HepG2 (cell line): ENCODE results near the gene TUT7. TPM values are rescaled to one million over a fixed set of nuclear protein-coding genes. Genes with fewer than 3 reads are reported as not detected.

Experiments used
- ADNP ChIP-seq: sonication (generic); formaldehyde crosslinking; IDR thresholded peaks from 2 replicates; pipeline ENCODE4 v1.4.0; 2020; ENCODE audit warnings: missing genetic modification reagents
- ATM ChIP-seq: fragments of 450-650 bp; IDR thresholded peaks from 2 replicates; pipeline ENCODE4 v1.7.1; 2017; ENCODE audit warnings: mild to moderate bottlenecking, borderline replicate concordance
- CBX1 ChIP-seq: IDR thresholded peaks from one replicate; pipeline ENCODE4 v1.6.1; 2016; ENCODE audit warnings: antibody characterized with exemption, low read depth
- FOXA1 ChIP-seq, 2 experiments: fragments of 450-650 bp in 1 of 2; sonication (generic) in 1 of 2; formaldehyde crosslinking in 1 of 2; IDR thresholded peaks; 2 replicates each; pipeline versions ENCODE4 v1.4.0 to v1.6.1; 2016 to 2020; ENCODE audit warnings: missing genetic modification reagents in 1 of 2
- HMG20A ChIP-seq: IDR thresholded peaks from 2 replicates; pipeline ENCODE4 v1.6.1; 2016; ENCODE audit warnings: borderline replicate concordance
- HNRNPH1 ChIP-seq: fragments of 200-400 bp; formaldehyde crosslinking; optimal IDR thresholded peaks from 2 replicates; pipeline ENCODE3; 2017; ENCODE audit warnings: mild to moderate bottlenecking, low read depth, low read length
- KDM1A ChIP-seq: IDR thresholded peaks from 2 replicates; pipeline ENCODE4 v1.6.1; 2016; ENCODE audit warnings: missing compliant biosample characterization
- MTA3 ChIP-seq: sonication (generic); formaldehyde crosslinking; IDR thresholded peaks from 2 replicates; pipeline ENCODE4 v1.4.0; 2020; ENCODE audit warnings: missing genetic modification reagents
- PHF20 ChIP-seq: sonication (generic); formaldehyde crosslinking; IDR thresholded peaks from 2 replicates; pipeline ENCODE4 v1.5.0; 2020; ENCODE audit warnings: mild to moderate bottlenecking, missing genetic modification reagents
- TBL1XR1 ChIP-seq: fragments of 150-350 bp; IDR thresholded peaks from 2 replicates; pipeline ENCODE4 v1.6.1; 2014; ENCODE audit warnings: borderline replicate concordance, low read length; ENCODE audit not compliant: partially characterized antibody
- TSC22D2 ChIP-seq: sonication (generic); formaldehyde crosslinking; IDR thresholded peaks from 2 replicates; pipeline ENCODE4 v1.5.1; 2020; ENCODE audit warnings: missing genetic modification reagents, mild to moderate bottlenecking, borderline replicate concordance
- ZBTB7A ChIP-seq: sonication (generic); formaldehyde crosslinking; IDR thresholded peaks from 2 replicates; pipeline ENCODE4 v1.8.0; 2022; ENCODE audit warnings: mild to moderate bottlenecking, missing genetic modification reagents
- ZNF232 ChIP-seq: sonication (generic); formaldehyde crosslinking; IDR thresholded peaks from 2 replicates; pipeline ENCODE4 v1.4.0; 2020; ENCODE audit warnings: missing genetic modification reagents, borderline replicate concordance
- ZNF326 ChIP-seq: sonication (generic); formaldehyde crosslinking; IDR thresholded peaks from 2 replicates; pipeline ENCODE4 v1.4.0; 2020; ENCODE audit warnings: missing genetic modification reagents, borderline replicate concordance
- ZNF550 ChIP-seq: sonication (generic); formaldehyde crosslinking; IDR thresholded peaks from 2 replicates; pipeline ENCODE4 v1.4.0; 2020; ENCODE audit warnings: mild to moderate bottlenecking, missing genetic modification reagents, borderline replicate concordance
- ZNF713 ChIP-seq: sonication (generic); formaldehyde crosslinking; IDR thresholded peaks from 2 replicates; pipeline ENCODE4 v1.4.0; 2020; ENCODE audit warnings: mild to moderate bottlenecking, missing genetic modification reagents
- ZNF747 ChIP-seq: sonication (generic); formaldehyde crosslinking; IDR thresholded peaks from 2 replicates; pipeline ENCODE4 v1.8.1; 2023; ENCODE audit warnings: missing genetic modification reagents, mild to moderate bottlenecking, borderline replicate concordance
- polyA plus RNA-seq, 8 experiments: library from polyadenylated mRNA; depleted of rRNA in 3 of 8; stranded (reverse) in 7 of 8; unstranded in 1 of 8; fragments of >200 nt; fragmentation: Illumina TruSeq in 4 of 8; extraction: Trizol in 4 of 8; gene quantifications; 2 replicates each; pipeline versions ENCODE4 v1.2.1 to v1.2.3, GENCODE V29; 2011 to 2016; ENCODE audit warnings: low read depth in 4 of 8, missing spikeins in 1 of 8, mixed read lengths in 1 of 8; ENCODE audit not compliant: insufficient read depth in 1 of 8
- total RNA-seq, 5 experiments: library from RNA; depleted of rRNA; stranded (reverse); fragments of >200 nt; fragmentation: Illumina TruSeq; extraction: Trizol; gene quantifications; 2 replicates each; pipeline ENCODE4 v1.2.3, GENCODE V29; 2016; ENCODE audit warnings: low read depth in 1 of 5
- TF ChIP-seq, protein P1 (sequence below): sonication (generic); formaldehyde crosslinking; IDR thresholded peaks from 2 replicates; pipeline ENCODE4 v1.8.0; 2022; ENCODE audit warnings: mild to moderate bottlenecking, missing genetic modification reagents, moderate library complexity
- TF ChIP-seq, protein P2 (sequence below): sonication (generic); formaldehyde crosslinking; IDR thresholded peaks from 2 replicates; pipeline ENCODE4 v1.5.1; 2020; ENCODE audit warnings: mild to moderate bottlenecking, missing genetic modification reagents, moderate library complexity
- TF ChIP-seq, protein P3 (sequence below): sonication (generic); formaldehyde crosslinking; IDR thresholded peaks from 2 replicates; pipeline ENCODE4 v1.4.0; 2020; ENCODE audit warnings: missing genetic modification reagents, borderline replicate concordance

TUT7 gene
- total and polyA plus RNA-seq, 2 of the 13 experiments (the other 11 are each of a cell fraction or from before 2014, with no cell fraction given): 12.0 to 19.4 TPM

DNA sequence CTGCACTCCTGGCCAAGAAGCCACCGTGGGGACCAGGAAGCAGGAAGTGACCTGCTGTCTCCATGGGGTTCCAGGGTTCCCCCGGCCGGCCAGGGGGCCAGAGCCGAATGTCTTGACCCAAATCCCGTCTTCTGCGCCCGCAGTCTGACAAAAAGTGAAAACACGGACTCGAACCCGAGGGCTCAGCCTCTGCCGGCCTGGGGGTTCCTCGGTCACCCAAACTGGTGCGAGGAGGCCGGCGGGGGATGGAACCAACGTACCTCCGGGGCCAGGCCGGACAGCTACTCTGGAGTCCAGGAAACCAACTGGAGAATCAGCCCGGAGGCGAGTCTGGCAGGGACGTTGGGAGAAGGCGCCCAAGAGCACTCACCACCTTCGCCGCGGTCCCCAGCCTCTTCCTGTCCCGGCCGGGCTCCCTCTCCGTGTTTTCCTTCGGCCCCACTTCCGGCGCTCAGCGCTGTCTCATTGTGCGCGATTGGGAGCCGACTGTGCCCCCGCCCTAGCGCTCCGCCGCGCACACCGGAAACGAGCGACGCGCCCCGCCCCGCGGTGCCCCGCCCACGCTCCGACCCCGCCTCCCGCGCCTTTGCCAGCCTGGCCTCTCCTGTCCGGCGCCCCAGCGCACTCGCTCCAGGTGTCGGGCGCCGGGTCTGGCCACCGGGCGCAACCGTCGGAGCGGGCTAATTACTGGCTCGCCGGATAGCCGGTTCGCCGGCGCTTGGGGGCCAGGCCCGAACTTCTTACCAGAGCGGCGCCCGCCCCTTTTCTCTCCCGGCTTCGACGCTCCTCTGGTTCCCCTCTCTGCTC, at the start of gene TUT7 (continued):
- TF ChIP-seq FOXA1 (IDR thresholded peaks at IDR 0.05) (no peak), FOXA1 (CRISPR knock-in tag; IDR thresholded peaks at IDR 0.05) (0 out of 2 replicates have a peak, but pooled peaks have one; percentile 8), ZNF713 (CRISPR knock-in tag) (no peak), PHF20 (CRISPR knock-in tag) (peak; percentile 92), ATM (no peak), ZBTB7A (CRISPR knock-in tag) (no peak), TSC22D2 (CRISPR knock-in tag) (peak; percentile 56; the same call in 1 of the 2 replicates), TBL1XR1 (peak; percentile 38), ZNF326 (CRISPR knock-in tag) (no peak), ZNF550 (CRISPR knock-in tag) (no peak), ZNF747 (CRISPR knock-in tag) (peak; percentile 77), HMG20A (CRISPR knock-in tag) (no peak; the same call in 1 of the 2 replicates), HNRNPH1 (no peak), KDM1A (no peak), ZNF232 (peak; percentile 36; the same call in 1 of the 2 replicates), ADNP (CRISPR knock-in tag) (no peak), MTA3 (CRISPR knock-in tag) (no peak), CBX1 (no peak)
- TF ChIP-seq, protein P1, sequence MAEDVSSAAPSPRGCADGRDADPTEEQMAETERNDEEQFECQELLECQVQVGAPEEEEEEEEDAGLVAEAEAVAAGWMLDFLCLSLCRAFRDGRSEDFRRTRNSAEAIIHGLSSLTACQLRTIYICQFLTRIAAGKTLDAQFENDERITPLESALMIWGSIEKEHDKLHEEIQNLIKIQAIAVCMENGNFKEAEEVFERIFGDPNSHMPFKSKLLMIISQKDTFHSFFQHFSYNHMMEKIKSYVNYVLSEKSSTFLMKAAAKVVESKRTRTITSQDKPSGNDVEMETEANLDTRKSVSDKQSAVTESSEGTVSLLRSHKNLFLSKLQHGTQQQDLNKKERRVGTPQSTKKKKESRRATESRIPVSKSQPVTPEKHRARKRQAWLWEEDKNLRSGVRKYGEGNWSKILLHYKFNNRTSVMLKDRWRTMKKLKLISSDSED (CRISPR knock-in tag): no peak
- TF ChIP-seq, protein P2, sequence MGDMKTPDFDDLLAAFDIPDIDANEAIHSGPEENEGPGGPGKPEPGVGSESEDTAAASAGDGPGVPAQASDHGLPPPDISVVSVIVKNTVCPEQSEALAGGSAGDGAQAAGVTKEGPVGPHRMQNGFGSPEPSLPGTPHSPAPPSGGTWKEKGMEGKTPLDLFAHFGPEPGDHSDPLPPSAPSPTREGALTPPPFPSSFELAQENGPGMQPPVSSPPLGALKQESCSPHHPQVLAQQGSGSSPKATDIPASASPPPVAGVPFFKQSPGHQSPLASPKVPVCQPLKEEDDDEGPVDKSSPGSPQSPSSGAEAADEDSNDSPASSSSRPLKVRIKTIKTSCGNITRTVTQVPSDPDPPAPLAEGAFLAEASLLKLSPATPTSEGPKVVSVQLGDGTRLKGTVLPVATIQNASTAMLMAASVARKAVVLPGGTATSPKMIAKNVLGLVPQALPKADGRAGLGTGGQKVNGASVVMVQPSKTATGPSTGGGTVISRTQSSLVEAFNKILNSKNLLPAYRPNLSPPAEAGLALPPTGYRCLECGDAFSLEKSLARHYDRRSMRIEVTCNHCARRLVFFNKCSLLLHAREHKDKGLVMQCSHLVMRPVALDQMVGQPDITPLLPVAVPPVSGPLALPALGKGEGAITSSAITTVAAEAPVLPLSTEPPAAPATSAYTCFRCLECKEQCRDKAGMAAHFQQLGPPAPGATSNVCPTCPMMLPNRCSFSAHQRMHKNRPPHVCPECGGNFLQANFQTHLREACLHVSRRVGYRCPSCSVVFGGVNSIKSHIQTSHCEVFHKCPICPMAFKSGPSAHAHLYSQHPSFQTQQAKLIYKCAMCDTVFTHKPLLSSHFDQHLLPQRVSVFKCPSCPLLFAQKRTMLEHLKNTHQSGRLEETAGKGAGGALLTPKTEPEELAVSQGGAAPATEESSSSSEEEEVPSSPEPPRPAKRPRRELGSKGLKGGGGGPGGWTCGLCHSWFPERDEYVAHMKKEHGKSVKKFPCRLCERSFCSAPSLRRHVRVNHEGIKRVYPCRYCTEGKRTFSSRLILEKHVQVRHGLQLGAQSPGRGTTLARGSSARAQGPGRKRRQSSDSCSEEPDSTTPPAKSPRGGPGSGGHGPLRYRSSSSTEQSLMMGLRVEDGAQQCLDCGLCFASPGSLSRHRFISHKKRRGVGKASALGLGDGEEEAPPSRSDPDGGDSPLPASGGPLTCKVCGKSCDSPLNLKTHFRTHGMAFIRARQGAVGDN: peak; percentile 91
- TF ChIP-seq, protein P3, sequence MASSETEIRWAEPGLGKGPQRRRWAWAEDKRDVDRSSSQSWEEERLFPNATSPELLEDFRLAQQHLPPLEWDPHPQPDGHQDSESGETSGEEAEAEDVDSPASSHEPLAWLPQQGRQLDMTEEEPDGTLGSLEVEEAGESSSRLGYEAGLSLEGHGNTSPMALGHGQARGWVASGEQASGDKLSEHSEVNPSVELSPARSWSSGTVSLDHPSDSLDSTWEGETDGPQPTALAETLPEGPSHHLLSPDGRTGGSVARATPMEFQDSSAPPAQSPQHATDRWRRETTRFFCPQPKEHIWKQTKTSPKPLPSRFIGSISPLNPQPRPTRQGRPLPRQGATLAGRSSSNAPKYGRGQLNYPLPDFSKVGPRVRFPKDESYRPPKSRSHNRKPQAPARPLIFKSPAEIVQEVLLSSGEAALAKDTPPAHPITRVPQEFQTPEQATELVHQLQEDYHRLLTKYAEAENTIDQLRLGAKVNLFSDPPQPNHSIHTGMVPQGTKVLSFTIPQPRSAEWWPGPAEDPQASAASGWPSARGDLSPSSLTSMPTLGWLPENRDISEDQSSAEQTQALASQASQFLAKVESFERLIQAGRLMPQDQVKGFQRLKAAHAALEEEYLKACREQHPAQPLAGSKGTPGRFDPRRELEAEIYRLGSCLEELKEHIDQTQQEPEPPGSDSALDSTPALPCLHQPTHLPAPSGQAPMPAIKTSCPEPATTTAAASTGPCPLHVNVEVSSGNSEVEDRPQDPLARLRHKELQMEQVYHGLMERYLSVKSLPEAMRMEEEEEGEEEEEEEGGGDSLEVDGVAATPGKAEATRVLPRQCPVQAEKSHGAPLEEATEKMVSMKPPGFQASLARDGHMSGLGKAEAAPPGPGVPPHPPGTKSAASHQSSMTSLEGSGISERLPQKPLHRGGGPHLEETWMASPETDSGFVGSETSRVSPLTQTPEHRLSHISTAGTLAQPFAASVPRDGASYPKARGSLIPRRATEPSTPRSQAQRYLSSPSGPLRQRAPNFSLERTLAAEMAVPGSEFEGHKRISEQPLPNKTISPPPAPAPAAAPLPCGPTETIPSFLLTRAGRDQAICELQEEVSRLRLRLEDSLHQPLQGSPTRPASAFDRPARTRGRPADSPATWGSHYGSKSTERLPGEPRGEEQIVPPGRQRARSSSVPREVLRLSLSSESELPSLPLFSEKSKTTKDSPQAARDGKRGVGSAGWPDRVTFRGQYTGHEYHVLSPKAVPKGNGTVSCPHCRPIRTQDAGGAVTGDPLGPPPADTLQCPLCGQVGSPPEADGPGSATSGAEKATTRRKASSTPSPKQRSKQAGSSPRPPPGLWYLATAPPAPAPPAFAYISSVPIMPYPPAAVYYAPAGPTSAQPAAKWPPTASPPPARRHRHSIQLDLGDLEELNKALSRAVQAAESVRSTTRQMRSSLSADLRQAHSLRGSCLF (CRISPR knock-in tag): no peak
